ENCODE data around the gene DHH. TPM values are rescaled to one million over a fixed set of nuclear protein-coding genes. Genes with fewer than 3 reads are reported as not detected.

The DHH gene
- 0.26 and 0.33 TPM in 2 replicates for total RNA-seq

DNA sequence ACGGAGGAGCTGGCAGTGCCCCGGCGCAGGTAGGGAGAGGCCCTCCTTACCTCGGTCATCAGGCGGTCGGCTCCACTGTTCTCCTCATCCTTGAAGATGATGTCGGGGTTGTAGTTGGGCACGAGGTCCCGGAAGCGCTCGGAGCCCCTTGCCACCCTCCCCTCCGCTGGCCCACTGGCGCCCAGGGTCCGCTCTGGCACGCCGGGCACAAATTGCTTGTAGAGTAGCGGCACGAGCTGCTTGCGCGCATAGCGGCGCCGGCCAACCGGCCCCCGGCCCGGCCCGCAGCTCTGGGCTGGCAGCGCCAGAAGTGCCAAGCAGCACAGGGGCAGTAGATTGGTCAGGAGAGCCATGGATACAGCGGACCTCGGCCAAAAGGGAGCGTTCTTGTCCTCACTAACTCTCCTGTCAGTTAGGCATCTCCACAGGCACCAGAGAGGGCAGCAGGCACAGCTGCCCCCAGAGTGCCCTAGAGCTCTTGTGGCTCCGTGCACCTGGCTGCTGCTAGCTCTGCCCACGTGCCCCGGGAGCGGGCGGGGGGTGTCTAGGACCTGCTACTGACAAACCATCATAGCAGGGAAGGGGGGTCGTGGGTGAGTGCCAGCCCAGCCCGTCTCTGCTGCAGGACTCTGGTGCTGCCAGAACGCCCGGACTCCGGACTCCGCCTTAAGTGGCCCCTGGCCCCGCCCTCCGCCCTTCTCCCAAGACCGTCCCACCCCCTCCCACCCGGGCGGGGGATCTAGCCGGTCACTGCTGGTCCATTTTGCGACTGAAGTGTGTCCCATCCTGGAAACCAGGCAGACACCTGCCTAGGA is at the start of gene DHH:
Gene DHH (minus strand): TSS at position 642 of the 815 bp plus-strand sequence. CDS start 289 bp downstream, at position 353.

DNA sequence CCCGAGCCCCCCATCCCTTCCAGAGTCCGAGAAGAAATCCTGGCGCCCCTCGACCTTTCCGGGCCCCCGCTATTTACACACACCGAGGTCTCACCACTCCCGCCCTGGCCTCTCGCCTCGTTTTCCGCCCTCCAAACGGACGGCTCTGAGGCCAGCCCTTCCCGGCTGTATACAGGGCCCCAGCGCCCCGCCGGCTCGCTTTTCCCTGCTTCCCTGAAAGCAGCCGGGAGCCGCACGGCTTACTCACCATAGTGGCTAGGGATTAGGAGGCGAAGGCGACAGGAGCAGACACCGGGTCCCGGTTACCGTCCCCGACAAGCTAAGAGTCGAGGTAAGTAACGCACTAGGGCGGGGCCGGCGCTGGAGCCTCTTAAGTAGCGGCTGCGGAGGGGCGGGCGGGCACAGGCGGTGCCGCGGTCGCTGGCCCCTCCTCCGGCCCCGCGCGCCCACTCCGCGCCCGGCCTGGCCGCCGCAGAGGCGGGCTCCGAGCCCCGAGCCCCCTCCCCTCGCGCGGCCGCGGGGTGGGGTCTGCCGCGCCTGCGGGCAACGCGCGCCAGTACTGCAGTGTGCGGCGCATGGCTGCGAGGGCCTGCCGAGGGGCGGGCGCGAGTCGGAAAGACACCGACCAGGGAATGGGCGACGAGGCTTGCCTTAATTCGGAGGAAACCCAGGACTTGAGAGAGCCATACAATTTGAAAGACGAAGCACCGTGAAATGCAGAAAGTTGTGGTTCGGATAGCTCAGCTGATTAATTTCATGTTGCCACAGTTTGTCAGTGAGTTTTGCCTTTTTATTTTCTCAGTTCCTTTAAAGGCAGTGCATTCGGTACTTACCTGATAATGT is 36.7 kb upstream of the DHH start, which contains the start of gene TUBA1B:
Gene TUBA1B (minus strand): TSS at position 345 of the 843 bp plus-strand sequence. CDS start 95 bp downstream, at position 250.

DNA sequence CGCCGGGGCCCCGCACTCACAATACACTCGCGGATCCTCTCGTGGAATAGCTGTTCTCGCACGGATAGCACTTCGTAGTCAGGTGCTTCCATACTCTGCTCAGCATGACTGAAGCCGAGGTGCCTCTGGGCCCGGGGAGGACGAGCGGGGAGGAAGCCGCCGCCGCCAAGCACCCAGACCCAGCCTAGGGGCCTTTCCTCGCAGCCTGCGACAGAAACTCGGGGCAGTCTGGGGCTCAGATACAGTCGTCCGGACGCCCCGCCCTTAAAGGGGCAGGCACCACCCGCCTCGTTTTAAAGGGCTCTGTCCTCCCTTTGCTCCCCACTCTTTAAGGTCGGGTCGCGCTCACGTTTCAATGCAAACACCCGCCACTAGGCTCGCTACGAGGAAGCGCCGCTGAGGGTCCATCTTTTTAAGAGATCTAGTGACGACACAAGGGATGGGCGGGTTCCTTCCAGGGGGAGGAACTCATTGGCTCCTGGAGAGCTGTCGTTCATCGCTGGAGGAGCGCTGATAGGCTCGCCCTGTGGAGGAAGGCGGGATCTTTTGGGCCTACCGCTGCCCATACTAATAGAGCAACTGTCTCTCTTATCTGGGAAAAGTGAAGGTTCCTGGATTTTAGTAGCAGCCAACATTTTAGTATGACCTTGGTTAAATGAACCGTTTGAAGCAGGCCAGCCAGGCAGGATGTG is 16.0 kb upstream of the DHH start, which contains the start of gene LMBR1L:
Gene LMBR1L (minus strand): TSS at position 384 of the 692 bp plus-strand sequence. CDS start 292 bp downstream, at position 92.

GRCh38 chr12:49069507-49070346 is 24.9 kb downstream of the DHH start, which contains the start of gene RHEBL1:
Gene RHEBL1, minus strand, starts transcription at chr12:49069979. Its CDS starts 194 bp downstream, at chr12:49069785.

DNA sequence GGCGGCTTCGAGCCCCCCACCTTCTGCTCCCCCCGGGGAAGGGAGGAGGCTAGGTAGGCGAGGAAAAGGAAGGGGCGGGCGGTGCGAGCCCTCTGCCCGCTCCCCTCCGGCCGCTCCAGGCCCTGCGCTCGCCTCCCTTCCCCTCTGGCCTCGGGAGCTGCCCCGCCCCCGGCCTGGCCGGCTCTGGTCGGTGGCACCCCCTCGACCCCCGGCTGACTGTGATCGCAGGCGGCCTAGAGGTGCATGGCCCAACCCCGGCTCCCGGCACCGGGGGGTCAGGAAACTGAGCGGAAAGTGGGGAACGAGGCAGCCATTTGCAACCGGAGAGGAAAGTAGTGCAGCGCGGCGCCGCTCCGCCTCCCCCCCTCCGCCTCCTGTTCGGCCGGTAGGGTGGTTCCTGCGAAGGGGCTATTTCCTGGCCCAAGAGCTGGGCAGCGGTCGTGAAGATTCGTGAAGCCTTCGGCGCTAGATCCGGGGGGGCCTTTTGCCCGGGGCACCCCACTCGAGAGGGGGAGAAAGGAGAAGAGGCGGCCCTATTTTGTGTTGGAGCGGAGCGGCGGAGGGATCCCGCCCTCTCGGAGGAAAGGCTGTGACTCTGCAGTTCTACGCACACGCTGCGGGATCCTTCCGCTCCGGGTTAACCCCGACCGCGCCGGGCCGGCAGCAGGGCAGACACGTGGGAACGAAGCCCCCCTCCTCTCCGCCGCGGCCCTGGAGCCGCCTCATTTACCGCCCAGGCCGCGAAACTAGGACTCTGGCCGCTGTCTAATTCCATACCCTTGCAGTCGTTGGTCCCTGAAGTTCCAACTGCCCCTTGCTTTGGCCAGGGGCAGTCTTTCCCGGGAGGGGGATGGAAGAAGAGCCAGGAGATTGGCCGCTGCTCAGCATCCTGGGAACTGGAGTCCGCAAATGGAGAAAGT is 34.1 kb downstream of the DHH start, which contains the start of gene KMT2D:
Gene KMT2D (minus strand): TSS at position 558 of the 920 bp plus-strand sequence. CDS start 5,470 bp downstream, outside the sequence.

Other genes with a start within 250 kb of the DHH start
- 58.8 and 69.5 TPM in 2 replicates for gene DDX23, start 242.6 kb downstream of the DHH start, total RNA-seq
- gene RND1, start 228.9 kb downstream of the DHH start, total RNA-seq = 2.1 and 2.4 TPM in 2 replicates
- 8.3 and 11.5 TPM in 2 replicates for gene FKBP11, start 169.3 kb downstream of the DHH start, total RNA-seq
- gene ARF3, start 137.3 kb downstream of the DHH start, total RNA-seq = 39.1 and 40.5 TPM in 2 replicates
- gene WNT10B, start 123.1 kb downstream of the DHH start, total RNA-seq = under 0.01 TPM in 2 replicates
- gene WNT1, start 116.5 kb downstream of the DHH start, total RNA-seq = not detected in 2 replicates
- gene DDN, start 95.4 kb downstream of the DHH start, total RNA-seq = 0.09 and 0.11 TPM in 2 replicates
- 39.0 and 44.7 TPM in 2 replicates for gene PRKAG1, start 76.0 kb downstream of the DHH start, total RNA-seq
- gene KMT2D, start 34.0 kb downstream of the DHH start, total RNA-seq = 22.3 and 33.5 TPM in 2 replicates
- gene RHEBL1, start 24.8 kb downstream of the DHH start, total RNA-seq = 0.76 and 1.2 TPM in 2 replicates
- gene LMBR1L, start 16.0 kb upstream of the DHH start, total RNA-seq = 75.0 and 82.4 TPM in 2 replicates
- 428 and 433 TPM in 2 replicates for gene TUBA1B, start 36.6 kb upstream of the DHH start, total RNA-seq
- 454 and 466 TPM in 2 replicates for gene TUBA1A, start 94.3 kb upstream of the DHH start, total RNA-seq
- 79.7 and 102 TPM in 2 replicates for gene TUBA1C, start 170.3 kb upstream of the DHH start, total RNA-seq
- gene PRPH, start 200.3 kb upstream of the DHH start, total RNA-seq = not detected in 2 replicates
- gene TROAP, start 228.5 kb upstream of the DHH start, total RNA-seq = 1.5 and 2.2 TPM in 2 replicates
- gene C1QL4, start 242.4 kb upstream of the DHH start, total RNA-seq = not detected in 2 replicates